ENCODE data around the gene IFT27. TPM values are rescaled to one million over a fixed set of nuclear protein-coding genes. Genes with fewer than 3 reads are reported as not detected.

Gene IFT27
- polyA plus RNA-seq, 5 donors: 42.4 to 52.2 (median 50.1) TPM

DNA sequence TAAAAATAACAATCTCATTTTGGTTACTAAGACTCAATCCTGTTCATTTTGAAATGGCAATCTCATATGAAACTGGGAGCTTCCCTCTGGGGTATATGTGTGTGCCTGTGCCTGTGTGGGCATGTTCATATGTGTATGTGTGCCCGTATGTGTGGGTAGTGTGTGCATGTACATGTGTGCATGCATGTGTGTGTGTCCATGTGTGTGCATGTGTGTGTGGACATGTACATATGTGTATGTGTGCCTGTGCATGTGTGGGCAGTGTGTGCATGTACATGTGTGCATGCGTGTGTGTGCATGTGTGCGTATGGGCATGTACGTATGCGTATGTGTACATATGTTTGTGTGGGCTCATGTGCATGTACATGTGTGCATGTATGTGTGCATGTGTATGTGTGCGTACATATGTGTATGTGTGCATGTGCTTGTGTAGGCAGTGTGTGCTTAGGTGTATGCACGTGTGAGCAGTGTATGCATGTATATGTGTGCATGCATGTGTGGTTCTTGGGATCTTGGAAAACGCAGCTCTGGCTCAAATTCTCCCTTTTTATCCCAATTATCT, 47.9 kb downstream of the IFT27 start:
- DNase-seq: no peak

DNA sequence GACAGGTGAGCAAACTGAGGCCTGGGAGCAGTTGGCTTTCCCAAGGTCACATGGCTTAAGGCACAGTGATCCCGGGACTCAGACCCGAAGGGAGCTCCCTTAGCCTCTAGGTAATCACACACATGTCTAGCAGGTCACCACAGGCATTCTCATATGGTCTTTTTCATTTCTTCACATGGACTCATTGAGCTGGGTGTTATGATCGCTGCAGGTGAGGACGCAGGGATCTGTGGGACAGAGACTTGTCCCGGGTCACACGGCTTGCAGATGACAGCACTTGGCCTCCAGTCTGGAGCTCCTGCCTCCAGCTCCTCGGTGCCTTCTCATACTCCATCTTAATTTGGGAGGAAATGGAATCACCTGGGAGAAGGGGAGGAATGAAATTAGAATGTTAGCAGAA, 48.8 kb downstream of the IFT27 start:
- DNase-seq: no peak

GRCh38 chr22:36726007-36726380, 49.9 kb downstream of the IFT27 start:
- DNase-seq: no peak

DNA sequence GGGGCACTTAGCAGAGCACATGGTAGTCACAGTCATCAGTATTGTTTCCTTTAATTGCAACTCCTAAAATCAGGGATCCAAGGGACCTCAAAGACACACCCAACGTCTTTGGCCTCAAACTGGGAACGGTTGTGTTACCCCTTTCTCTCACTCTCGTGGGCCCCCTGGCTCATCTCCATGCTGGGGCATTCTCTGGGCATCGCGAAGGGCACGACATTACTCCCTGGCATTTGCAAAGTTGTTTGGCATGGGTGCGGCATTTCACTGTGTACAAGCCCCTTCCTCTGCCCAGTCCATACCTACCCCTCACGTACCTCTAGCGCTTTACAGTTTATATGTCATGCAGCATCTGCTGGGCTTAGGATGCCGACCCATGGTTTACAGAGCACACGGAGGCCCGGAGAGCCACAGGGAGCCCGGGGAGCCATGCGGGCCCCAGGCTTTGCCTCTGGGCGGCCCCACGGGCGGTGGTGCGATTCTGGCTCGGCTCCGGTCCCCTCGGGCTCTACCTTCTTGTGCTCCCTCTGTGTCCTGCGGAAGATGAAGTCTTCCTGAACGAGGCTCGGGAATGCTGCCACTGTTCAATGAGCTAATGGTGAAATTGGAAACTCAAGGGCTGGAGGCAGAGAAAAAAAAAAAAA, 50.4 kb downstream of the IFT27 start:
- DNase-seq: no peak

DNA sequence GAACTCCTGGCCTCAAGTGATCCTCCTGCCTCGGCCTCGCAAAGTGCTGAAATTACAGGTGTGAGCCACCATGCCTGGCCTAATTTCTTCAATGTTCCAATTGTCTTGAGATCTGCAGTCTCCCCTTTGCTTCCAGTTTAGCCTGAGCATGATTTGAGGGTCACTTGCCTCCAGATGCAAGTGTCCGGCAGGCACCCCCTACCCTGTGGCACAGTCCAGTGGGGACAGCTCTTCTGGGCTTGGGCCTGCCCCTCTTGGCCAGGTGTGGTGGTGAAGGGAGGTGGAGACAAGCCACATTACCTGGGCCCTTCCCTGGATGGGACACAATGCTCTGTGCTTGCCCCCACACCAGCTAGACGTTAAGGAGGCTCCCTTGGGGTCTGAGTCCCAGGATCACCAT, 51.1 kb downstream of the IFT27 start:
- DNase-seq: no peak

DNA sequence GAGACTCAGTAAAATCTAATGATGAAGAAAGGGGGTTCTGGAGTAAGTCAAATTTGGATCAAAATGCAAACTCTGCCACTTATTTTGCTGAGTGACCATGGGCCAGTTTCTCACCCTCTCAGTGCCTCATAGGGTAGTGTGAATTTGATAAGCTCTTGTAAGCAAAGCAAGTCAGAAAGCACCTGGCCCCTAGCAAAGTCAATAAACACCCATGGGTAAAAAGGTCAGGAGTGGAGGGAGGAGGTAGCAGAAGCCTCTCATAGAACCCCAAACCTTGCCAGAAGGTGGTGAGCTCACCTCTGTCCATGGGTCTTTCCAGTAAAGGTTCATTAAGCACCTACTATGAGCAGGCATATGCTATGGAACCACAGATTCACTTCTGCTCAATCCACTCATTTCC, 53.9 kb downstream of the IFT27 start:
- DNase-seq: no peak

DNA sequence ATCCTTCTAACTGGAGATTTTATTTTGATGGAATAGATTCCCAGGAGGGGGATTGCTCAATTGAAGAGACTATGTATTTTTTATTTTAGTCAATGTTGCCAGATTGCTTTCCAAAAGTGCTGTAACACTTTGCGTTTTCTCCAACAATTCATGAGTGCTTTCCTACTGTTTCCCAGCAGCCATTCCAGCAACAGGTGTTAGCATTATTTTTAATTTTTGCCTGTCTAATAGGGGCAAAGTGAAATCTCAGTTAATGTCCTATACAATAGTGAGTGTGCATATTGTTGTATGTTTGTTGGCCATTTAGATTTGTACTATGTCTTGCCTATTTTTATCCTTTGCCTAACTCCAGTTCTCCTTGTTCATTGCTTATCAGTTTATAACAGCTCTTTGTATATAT, 60.3 kb downstream of the IFT27 start:
- DNase-seq: no peak

DNA sequence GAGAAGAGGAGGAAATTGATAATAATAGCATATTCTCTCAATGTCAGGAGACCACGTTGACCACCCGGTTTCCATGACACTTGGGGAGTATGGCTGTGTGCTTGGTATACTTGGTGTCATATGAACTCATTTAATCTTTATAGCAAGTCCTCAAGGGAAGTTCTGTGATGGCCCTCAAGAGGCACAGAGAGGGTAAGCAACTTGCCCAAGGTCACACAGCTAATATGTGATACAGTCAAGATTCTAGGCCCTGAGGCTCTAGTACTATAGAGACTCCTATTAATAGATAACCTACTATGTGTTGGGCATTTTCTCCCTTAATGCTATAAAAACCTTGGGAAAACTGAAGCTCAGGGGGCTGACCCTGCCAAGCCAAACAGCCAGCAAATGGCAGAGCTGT, 61.8 kb downstream of the IFT27 start:
- DNase-seq: no peak

- DNase-seq: no peak
Observed at GRCh38 chr22:36713436-36713835, 62.5 kb downstream of the IFT27 start.

Other genes starting within 250 kb of the IFT27 start
- 100 to 1,000 TPM; 233 to 291 (median 263) TPM for gene EIF3D, start 247.0 kb downstream of the IFT27 start, polyA plus RNA-seq (ENCODE audit: insufficient read depth in 1 of 5, insufficient read length in 5 of 5, low replicate concordance in 1 of 5)
- not detected for gene CACNG2, start 72.4 kb downstream of the IFT27 start, polyA plus RNA-seq (ENCODE audit: insufficient read depth in 1 of 5, insufficient read length in 5 of 5, low replicate concordance in 1 of 5)
- gene PVALB, start 40.9 kb upstream of the IFT27 start, polyA plus RNA-seq (ENCODE audit: insufficient read depth in 1 of 5, insufficient read length in 5 of 5, low replicate concordance in 1 of 5): 1 to 10 TPM in 1 of 5 donors, under 1 TPM in 1, not detected in 3; 0.55 to 1.0 TPM
- gene NCF4, start 84.9 kb upstream of the IFT27 start, polyA plus RNA-seq (ENCODE audit: insufficient read depth in 1 of 5, insufficient read length in 5 of 5, low replicate concordance in 1 of 5): 1 to 10 TPM; 2.7 to 5.0 (median 3.6) TPM
- gene CSF2RB, start 137.5 kb upstream of the IFT27 start, polyA plus RNA-seq (ENCODE audit: insufficient read depth in 1 of 5, insufficient read length in 5 of 5, low replicate concordance in 1 of 5): 1 to 10 TPM; 2.7 to 4.1 (median 3.6) TPM
- gene TST, start 243.3 kb upstream of the IFT27 start, polyA plus RNA-seq (ENCODE audit: insufficient read depth in 1 of 5, insufficient read length in 5 of 5, low replicate concordance in 1 of 5): 10 to 100 TPM; 13.8 to 31.4 (median 17.4) TPM
- gene MPST, start 243.6 kb upstream of the IFT27 start, polyA plus RNA-seq (ENCODE audit: insufficient read depth in 1 of 5, insufficient read length in 5 of 5, low replicate concordance in 1 of 5): 10 to 100 TPM; 33.7 to 82.8 (median 47.3) TPM

Measured in right lung (tissue), 5 donors.